Astrocyte (in vitro differentiated cells and primary cell): ENCODE data around the gene RAB6B. TPM values are rescaled to one million over a fixed set of nuclear protein-coding genes. Genes with fewer than 3 reads are reported as not detected.

Experiments
- DNase-seq: peaks from one replicate; pipeline ENCODE4 v3.0.0-alpha.2; 2010; ENCODE audit warnings: low read depth
- FAIRE-seq: peaks from 2 replicates; lab custom pipeline; 2011; peaks lifted over from hg19 to GRCh38; lab: Jason Lieb, UNC
- H2AFZ ChIP-seq: 2 replicates; pipeline ENCODE4 v1.6.0; 2012; ENCODE audit warnings: low read depth, low read length, inconsistent platforms
- H3K27ac ChIP-seq: 2 replicates; pipeline ENCODE4 v1.5.1; 2011; ENCODE audit warnings: low read depth, low read length, inconsistent platforms
- H3K27me3 ChIP-seq: 2 replicates; pipeline ENCODE4 v1.6.0; 2011; ENCODE audit warnings: low read length, inconsistent platforms; ENCODE audit not compliant: insufficient read depth
- H3K36me3 ChIP-seq: 2 replicates; pipeline ENCODE4 v1.5.1; 2011; ENCODE audit warnings: low read length, inconsistent platforms; ENCODE audit not compliant: insufficient read depth
- H3K4me1 ChIP-seq: 2 replicates; pipeline ENCODE4 v1.5.1; 2011; ENCODE audit warnings: low read length, inconsistent platforms; ENCODE audit not compliant: insufficient read depth
- H3K4me2 ChIP-seq: 2 replicates; pipeline ENCODE4 v1.6.0; 2012; ENCODE audit warnings: low read length, inconsistent platforms
- H3K4me3 ChIP-seq: 2 replicates; pipeline ENCODE4 v1.5.1; 2011; ENCODE audit warnings: low read depth, mild to moderate bottlenecking, low read length, inconsistent platforms; ENCODE audit not compliant: insufficient read depth
- H3K79me2 ChIP-seq: 2 replicates; pipeline ENCODE4 v1.6.0; 2012; ENCODE audit warnings: mild to moderate bottlenecking, low read length, inconsistent platforms; ENCODE audit not compliant: insufficient read depth
- H3K9ac ChIP-seq: 2 replicates; pipeline ENCODE4 v1.6.0; 2012; ENCODE audit warnings: mild to moderate bottlenecking, low read length, inconsistent platforms
- H3K9me3 ChIP-seq: 2 replicates; pipeline ENCODE4 v1.5.1; 2012; ENCODE audit warnings: low read depth, mild to moderate bottlenecking, low read length, inconsistent platforms; ENCODE audit not compliant: insufficient read depth
- H4K20me1 ChIP-seq: 2 replicates; pipeline ENCODE4 v1.6.0; 2012; ENCODE audit warnings: low read length, inconsistent platforms; ENCODE audit not compliant: insufficient read depth
- H3K27ac Mint-ChIP-seq: one replicate; pipeline ENCODE4 v1.8.0; 2021; ENCODE audit warnings: mild to moderate bottlenecking, mixed read lengths; ENCODE audit not compliant: unreplicated experiment
- H3K27me3 Mint-ChIP-seq: one replicate; pipeline ENCODE4 v1.8.0; 2021; ENCODE audit warnings: low read depth, mixed read lengths; ENCODE audit not compliant: unreplicated experiment
- H3K36me3 Mint-ChIP-seq: one replicate; pipeline ENCODE4 v1.8.0; 2021; ENCODE audit warnings: low read depth, mixed read lengths; ENCODE audit not compliant: unreplicated experiment
- H3K4me1 Mint-ChIP-seq: one replicate; pipeline ENCODE4 v1.8.0; 2021; ENCODE audit warnings: low read depth, mixed read lengths; ENCODE audit not compliant: unreplicated experiment
- H3K4me3 Mint-ChIP-seq: one replicate; pipeline ENCODE4 v1.8.0; 2021; ENCODE audit warnings: mild to moderate bottlenecking, moderate library complexity, mixed read lengths; ENCODE audit not compliant: unreplicated experiment
- H3K9me3 Mint-ChIP-seq: one replicate; pipeline ENCODE4 v1.8.0; 2021; ENCODE audit warnings: mild to moderate bottlenecking, mixed read lengths; ENCODE audit not compliant: unreplicated experiment
- EZH2 ChIP-seq: IDR thresholded peaks from 2 replicates; pipeline ENCODE4 v1.6.1; 2012; ENCODE audit warnings: mild to moderate bottlenecking, low read length, inconsistent platforms; ENCODE audit not compliant: insufficient read depth
- total RNA-seq: library from RNA; stranded (reverse); gene quantifications from 2 replicates; pipeline ENCODE4 v1.2.1, GENCODE V29; 2021
- TF ChIP-seq, protein P1 (sequence below): IDR thresholded peaks from 2 replicates; pipeline ENCODE4 v1.5.1; 2011; ENCODE audit warnings: low read depth, mild to moderate bottlenecking, inconsistent platforms, low read length, moderate library complexity; ENCODE audit not compliant: insufficient read depth

RAB6B gene
- total RNA-seq, 1 donor from 2014 or later, result 61.8 TPM

DNA sequence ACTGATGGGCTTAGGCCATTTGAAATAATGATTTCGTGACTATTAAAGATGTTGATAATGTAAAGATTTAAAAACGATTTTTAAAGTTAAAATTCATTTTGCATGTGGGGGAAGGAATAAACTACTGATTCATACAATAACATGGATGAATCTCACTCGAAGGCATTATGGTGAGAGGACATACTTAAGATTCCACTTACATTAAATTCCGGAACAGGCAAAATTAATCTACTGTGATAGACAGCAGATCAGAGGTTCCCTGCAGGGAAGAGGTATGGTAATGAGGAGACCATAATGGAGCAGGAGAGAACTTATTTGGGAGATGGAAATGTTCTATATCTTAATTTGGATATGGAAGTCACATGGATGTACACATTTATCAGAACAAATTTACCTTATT is 28.4 kb upstream of the RAB6B start:
- H3K27ac Mint-ChIP-seq, result no peak overlapping the region
- H3K4me1 Mint-ChIP-seq, result no peaks in the 10 kb centered on the region
- no peaks in the 10 kb centered on the region for H3K36me3 Mint-ChIP-seq
- H3K4me3 Mint-ChIP-seq, result no peak overlapping the region
- H4K20me1 ChIP-seq, result no peaks in the 10 kb centered on the region
- TF ChIP-seq, protein P1, sequence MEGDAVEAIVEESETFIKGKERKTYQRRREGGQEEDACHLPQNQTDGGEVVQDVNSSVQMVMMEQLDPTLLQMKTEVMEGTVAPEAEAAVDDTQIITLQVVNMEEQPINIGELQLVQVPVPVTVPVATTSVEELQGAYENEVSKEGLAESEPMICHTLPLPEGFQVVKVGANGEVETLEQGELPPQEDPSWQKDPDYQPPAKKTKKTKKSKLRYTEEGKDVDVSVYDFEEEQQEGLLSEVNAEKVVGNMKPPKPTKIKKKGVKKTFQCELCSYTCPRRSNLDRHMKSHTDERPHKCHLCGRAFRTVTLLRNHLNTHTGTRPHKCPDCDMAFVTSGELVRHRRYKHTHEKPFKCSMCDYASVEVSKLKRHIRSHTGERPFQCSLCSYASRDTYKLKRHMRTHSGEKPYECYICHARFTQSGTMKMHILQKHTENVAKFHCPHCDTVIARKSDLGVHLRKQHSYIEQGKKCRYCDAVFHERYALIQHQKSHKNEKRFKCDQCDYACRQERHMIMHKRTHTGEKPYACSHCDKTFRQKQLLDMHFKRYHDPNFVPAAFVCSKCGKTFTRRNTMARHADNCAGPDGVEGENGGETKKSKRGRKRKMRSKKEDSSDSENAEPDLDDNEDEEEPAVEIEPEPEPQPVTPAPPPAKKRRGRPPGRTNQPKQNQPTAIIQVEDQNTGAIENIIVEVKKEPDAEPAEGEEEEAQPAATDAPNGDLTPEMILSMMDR, result no peak
- TF ChIP-seq EZH2, result no peak
- H2AFZ ChIP-seq, result no peak overlapping the region
- no peak overlapping the region for H3K4me2 ChIP-seq
- H3K36me3 ChIP-seq, result no peaks in the 10 kb centered on the region
- H3K4me1 ChIP-seq, result peaks cover 4% of the 10 kb centered on the region
- H3K27me3 ChIP-seq, result peaks cover 1% of the 10 kb centered on the region
- DNase-seq (peak; percentile 18), FAIRE-seq (no peak)
- H3K27ac ChIP-seq, result no peak overlapping the region
- no peaks in the 10 kb centered on the region for H3K79me2 ChIP-seq
- H3K9me3 Mint-ChIP-seq, result no peaks in the 10 kb centered on the region
- no peak overlapping the region for H3K4me3 ChIP-seq
- H3K9ac ChIP-seq, result no peak overlapping the region
- no peaks in the 10 kb centered on the region for H3K9me3 ChIP-seq
- H3K27me3 Mint-ChIP-seq, result peaks cover 27% of the 10 kb centered on the region

DNA sequence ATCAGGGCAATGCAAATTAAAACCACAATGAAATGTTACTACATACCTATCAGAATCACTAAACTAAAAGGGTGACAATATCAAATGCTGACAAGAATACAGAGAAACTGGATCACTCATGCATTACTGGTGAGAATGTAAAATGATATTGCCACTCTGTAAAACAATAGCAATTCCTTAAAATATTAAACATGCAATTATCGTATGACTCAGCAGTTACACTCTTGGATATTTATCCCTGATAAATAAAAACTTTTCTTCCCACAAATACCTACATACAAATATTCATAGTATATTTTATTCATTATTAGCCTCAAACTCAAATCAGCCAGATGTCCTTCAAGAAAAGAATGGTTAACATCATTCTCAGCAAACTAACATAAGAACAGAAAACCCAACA is 25.9 kb upstream of the RAB6B start:
- no peak overlapping the region for H3K9ac ChIP-seq
- no peak overlapping the region for H3K27ac ChIP-seq
- Mint-ChIP-seq H3K4me3 (no peak overlapping the region), H3K27ac (no peak overlapping the region), H3K9me3 (peaks cover 4% of the 10 kb centered on the region), H3K4me1 (no peaks in the 10 kb centered on the region), H3K27me3 (peaks cover 11% of the 10 kb centered on the region), H3K36me3 (no peaks in the 10 kb centered on the region)
- no peak for TF ChIP-seq EZH2
- H3K9me3 ChIP-seq, result no peaks in the 10 kb centered on the region
- H3K4me3 ChIP-seq, result no peak overlapping the region
- FAIRE-seq (no peak), DNase-seq (no peak)
- H4K20me1 ChIP-seq, result no peaks in the 10 kb centered on the region
- peaks cover 2% of the 10 kb centered on the region for H3K27me3 ChIP-seq
- H3K4me1 ChIP-seq, result no peaks in the 10 kb centered on the region
- no peak overlapping the region for H2AFZ ChIP-seq
- H3K79me2 ChIP-seq, result no peaks in the 10 kb centered on the region
- no peaks in the 10 kb centered on the region for H3K36me3 ChIP-seq
- H3K4me2 ChIP-seq, result no peak overlapping the region

DNA sequence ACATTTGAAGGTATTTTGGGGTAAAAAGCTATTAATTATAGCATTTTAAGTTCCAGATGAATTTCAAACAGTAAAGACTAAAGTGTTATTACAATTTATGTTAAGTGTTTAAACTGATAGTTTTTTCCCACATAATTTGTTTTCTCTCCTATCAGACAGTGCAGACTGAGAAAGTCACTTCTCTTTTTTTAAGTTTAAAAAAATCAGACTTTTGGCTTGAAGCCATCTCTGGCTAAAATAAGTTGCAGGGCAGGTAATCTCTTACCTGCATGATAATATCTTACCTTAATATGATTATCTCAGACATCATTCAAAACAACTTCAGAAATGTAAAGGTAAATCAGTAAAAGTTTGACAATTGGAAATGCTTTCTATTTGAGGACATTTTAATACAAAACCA is 21.5 kb upstream of the RAB6B start:
- FAIRE-seq (no peak), DNase-seq (no peak)
- Histone ChIP-seq H3K9ac (no peak overlapping the region), H3K27ac (no peak overlapping the region), H4K20me1 (no peaks in the 10 kb centered on the region), H3K4me2 (no peak overlapping the region), H2AFZ (no peak overlapping the region), H3K4me3 (no peak overlapping the region), H3K36me3 (no peaks in the 10 kb centered on the region), H3K79me2 (no peaks in the 10 kb centered on the region), H3K4me1 (no peaks in the 10 kb centered on the region), H3K9me3 (no peaks in the 10 kb centered on the region), H3K27me3 (peaks cover 2% of the 10 kb centered on the region)
- Mint-ChIP-seq H3K27me3 (peaks cover 10% of the 10 kb centered on the region), H3K27ac (no peak overlapping the region), H3K4me1 (no peaks in the 10 kb centered on the region), H3K4me3 (no peak overlapping the region), H3K36me3 (no peaks in the 10 kb centered on the region), H3K9me3 (peaks cover 4% of the 10 kb centered on the region)
- TF ChIP-seq, protein P1, result no peak
- TF ChIP-seq EZH2, result no peak
